OCI-LY1 (cell line): ENCODE results near the gene TMEM143.

Source experiments
- H2AFZ ChIP-seq: fragments of 200-600 bp; sonication (generic), shearing (Covaris generic); 2 replicates; pipeline ENCODE4 v1.6.0; 2014; ENCODE audit warnings: antibody characterized with exemption, mild to moderate bottlenecking, low read length
- H3F3A ChIP-seq: fragments of 200-600 bp; sonication (generic), shearing (Covaris generic); 2 replicates; pipeline ENCODE4 v1.6.0; 2014; ENCODE audit warnings: mild to moderate bottlenecking, antibody characterized with exemption, low read length, moderate library complexity; ENCODE audit not compliant: insufficient read depth
- H3K27ac ChIP-seq: fragments of 200-600 bp; sonication (generic); 2 replicates; pipeline ENCODE4 v1.5.1; 2014; ENCODE audit warnings: low read length, mixed run types, mild to moderate bottlenecking, low read depth; ENCODE audit not compliant: poor library complexity, severe bottlenecking
- H3K27me3 ChIP-seq: fragments of 200-600 bp; sonication (generic); 2 replicates; pipeline ENCODE4 v1.6.0; 2014; ENCODE audit warnings: antibody characterized with exemption, mild to moderate bottlenecking, low read length, moderate library complexity; ENCODE audit not compliant: insufficient read depth
- H3K36me3 ChIP-seq: fragments of 200-600 bp; sonication (generic); 2 replicates; pipeline ENCODE4 v1.6.1; 2014; ENCODE audit warnings: mild to moderate bottlenecking, antibody characterized with exemption, low read length, moderate library complexity, mixed read lengths; ENCODE audit not compliant: insufficient read depth
- H3K4me1 ChIP-seq: fragments of 200-600 bp; sonication (generic); 2 replicates; pipeline ENCODE4 v1.5.1; 2014; ENCODE audit warnings: mild to moderate bottlenecking, low read length, moderate library complexity; ENCODE audit not compliant: insufficient read depth, severe bottlenecking
- H3K4me2 ChIP-seq: fragments of 200-600 bp; sonication (generic), shearing (Covaris generic); 2 replicates; pipeline ENCODE4 v1.6.1; 2014; ENCODE audit warnings: low read length
- H3K4me3 ChIP-seq: fragments of 200-600 bp; sonication (generic); 2 replicates; pipeline ENCODE4 v1.5.1; 2014; ENCODE audit warnings: low read length, low read depth, mild to moderate bottlenecking, mixed read lengths; ENCODE audit not compliant: poor library complexity, severe bottlenecking
- H3K79me2 ChIP-seq: fragments of 200-600 bp; shearing (Covaris generic); 2 replicates; pipeline ENCODE4 v1.6.1; 2016; ENCODE audit warnings: mixed run types, low read length, mixed read lengths; ENCODE audit not compliant: insufficient read depth
- H3K9ac ChIP-seq: fragments of 200-600 bp; sonication (generic), shearing (Covaris generic); 2 replicates; pipeline ENCODE4 v1.6.1; 2014; ENCODE audit warnings: mild to moderate bottlenecking, low read length, mixed read lengths
- H3K9me2 ChIP-seq: fragments of 200-600 bp; sonication (generic), shearing (Covaris generic); 2 replicates; pipeline ENCODE4 v1.6.1; 2014; ENCODE audit warnings: low read depth, mild to moderate bottlenecking, low read length, mixed read lengths
- H3K9me3 ChIP-seq: fragments of 200-600 bp; shearing (Covaris generic); 2 replicates; pipeline ENCODE4 v1.6.1; 2014; ENCODE audit warnings: low read length, mixed read lengths
- H4K20me1 ChIP-seq: fragments of 200-600 bp; sonication (generic), shearing (Covaris generic); 2 replicates; pipeline ENCODE4 v1.6.0; 2016; ENCODE audit warnings: mild to moderate bottlenecking, low read length; ENCODE audit not compliant: insufficient read depth
- EZH2 ChIP-seq: fragments of 200-600 bp; sonication (generic), shearing (Covaris generic); IDR thresholded peaks from 2 replicates; pipeline ENCODE4 v1.8.0; 2017; ENCODE audit warnings: borderline replicate concordance, mixed run types, mild to moderate bottlenecking, antibody characterized with exemption, low read length, moderate library complexity, mixed read lengths
- TF ChIP-seq, protein P1 (sequence below): fragments of 200-600 bp; sonication (generic), shearing (Covaris generic); IDR thresholded peaks from 2 replicates; pipeline ENCODE4 v1.5.1; 2017; ENCODE audit warnings: mild to moderate bottlenecking, antibody characterized with exemption, low read length, moderate library complexity, mixed read lengths

TMEM143 gene

DNA sequence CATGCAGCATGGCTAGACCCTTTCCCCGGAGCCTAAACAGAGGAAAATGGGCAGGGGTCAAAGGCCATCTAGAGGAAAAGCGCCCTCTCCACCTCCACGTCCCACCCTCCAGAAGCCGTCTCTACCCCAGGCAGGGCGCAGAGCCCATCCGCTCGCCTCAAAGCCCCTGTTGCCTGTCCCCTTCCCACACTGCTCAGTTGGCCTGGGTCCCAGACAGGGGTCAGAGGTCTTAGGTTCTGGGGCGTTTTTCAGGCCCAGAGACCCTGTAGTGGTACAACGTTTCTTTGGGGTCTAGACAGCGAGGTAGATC lies 285 bp downstream of the TMEM143 start:
- H3K4me3 ChIP-seq = peak overlapping the region; percentile 71
- no peak overlapping the region for H2AFZ ChIP-seq
- TF ChIP-seq EZH2 = no peak
- TF ChIP-seq, protein P1, sequence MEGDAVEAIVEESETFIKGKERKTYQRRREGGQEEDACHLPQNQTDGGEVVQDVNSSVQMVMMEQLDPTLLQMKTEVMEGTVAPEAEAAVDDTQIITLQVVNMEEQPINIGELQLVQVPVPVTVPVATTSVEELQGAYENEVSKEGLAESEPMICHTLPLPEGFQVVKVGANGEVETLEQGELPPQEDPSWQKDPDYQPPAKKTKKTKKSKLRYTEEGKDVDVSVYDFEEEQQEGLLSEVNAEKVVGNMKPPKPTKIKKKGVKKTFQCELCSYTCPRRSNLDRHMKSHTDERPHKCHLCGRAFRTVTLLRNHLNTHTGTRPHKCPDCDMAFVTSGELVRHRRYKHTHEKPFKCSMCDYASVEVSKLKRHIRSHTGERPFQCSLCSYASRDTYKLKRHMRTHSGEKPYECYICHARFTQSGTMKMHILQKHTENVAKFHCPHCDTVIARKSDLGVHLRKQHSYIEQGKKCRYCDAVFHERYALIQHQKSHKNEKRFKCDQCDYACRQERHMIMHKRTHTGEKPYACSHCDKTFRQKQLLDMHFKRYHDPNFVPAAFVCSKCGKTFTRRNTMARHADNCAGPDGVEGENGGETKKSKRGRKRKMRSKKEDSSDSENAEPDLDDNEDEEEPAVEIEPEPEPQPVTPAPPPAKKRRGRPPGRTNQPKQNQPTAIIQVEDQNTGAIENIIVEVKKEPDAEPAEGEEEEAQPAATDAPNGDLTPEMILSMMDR = no peak
- peaks cover 16% of the 10 kb centered on the region for H3K4me1 ChIP-seq
- H3F3A ChIP-seq = no peaks in the 10 kb centered on the region
- H3K27ac ChIP-seq = peak overlapping the region; percentile 74
- H3K4me2 ChIP-seq = peak overlapping the region; percentile 71
- H3K9me2 ChIP-seq = no peaks in the 10 kb centered on the region
- H3K9me3 ChIP-seq = no peaks in the 10 kb centered on the region
- H3K9ac ChIP-seq = peak overlapping the region; percentile 83
- no peaks in the 10 kb centered on the region for H3K27me3 ChIP-seq
- no peaks in the 10 kb centered on the region for H3K36me3 ChIP-seq
- no peaks in the 10 kb centered on the region for H4K20me1 ChIP-seq
- H3K79me2 ChIP-seq = no peaks in the 10 kb centered on the region

GRCh38 chr19:48362716-48363499 lies 832 bp downstream of the TMEM143 start:
- H3K27me3 ChIP-seq = no peaks in the 10 kb centered on the region
- peak overlapping the region; percentile 83 for H3K9ac ChIP-seq
- H3K4me3 ChIP-seq = peak overlapping the region; percentile 71
- TF ChIP-seq, protein P1 = no peak
- no peak for TF ChIP-seq EZH2
- no peaks in the 10 kb centered on the region for H3K9me2 ChIP-seq
- H4K20me1 ChIP-seq = no peaks in the 10 kb centered on the region
- H3F3A ChIP-seq = no peaks in the 10 kb centered on the region
- no peaks in the 10 kb centered on the region for H3K36me3 ChIP-seq
- H3K79me2 ChIP-seq = no peaks in the 10 kb centered on the region
- H3K9me3 ChIP-seq = no peaks in the 10 kb centered on the region
- no peak overlapping the region for H2AFZ ChIP-seq
- H3K4me2 ChIP-seq = peak overlapping the region; percentile 71
- H3K27ac ChIP-seq = peak overlapping the region; percentile 74
- H3K4me1 ChIP-seq = peaks cover 16% of the 10 kb centered on the region

GRCh38 chr19:48361912-48362311 lies 1.8 kb downstream of the TMEM143 start:
- TF ChIP-seq EZH2 = no peak
- TF ChIP-seq, protein P1 = no peak

More at GRCh38 chr19:48361912-48362311, 1.8 kb downstream of the TMEM143 start:
- Histone ChIP-seq H3K9me2 (no peaks in the 10 kb centered on the region), H3K79me2 (no peaks in the 10 kb centered on the region), H3K4me2 (no peak overlapping the region), H3K27ac (no peak overlapping the region), H3K4me1 (peaks cover 16% of the 10 kb centered on the region), H3K36me3 (no peaks in the 10 kb centered on the region), H2AFZ (no peak overlapping the region), H3K9ac (no peak overlapping the region), H3K4me3 (no peak overlapping the region), H4K20me1 (no peaks in the 10 kb centered on the region), H3K9me3 (no peaks in the 10 kb centered on the region), H3F3A (no peaks in the 10 kb centered on the region), H3K27me3 (no peaks in the 10 kb centered on the region)
